H9 (cell line): ENCODE results near the gene TTC7B. TPM values are rescaled to one million over a fixed set of nuclear protein-coding genes. Genes with fewer than 3 reads are reported as not detected.

Experiments used
- DNase-seq: peaks from one replicate; pipeline ENCODE4 v3.0.0-alpha.2; 2017
- H2AFZ ChIP-seq: one replicate; pipeline ENCODE4 v1.6.1; 2013; ENCODE audit warnings: mild to moderate bottlenecking, low read length, control low read depth, moderate library complexity
- H2AK5ac ChIP-seq: 2 replicates; pipeline ENCODE4 v1.6.1; 2013; ENCODE audit warnings: low read length, control low read depth, mixed read lengths; ENCODE audit not compliant: insufficient read length
- H2BK120ac ChIP-seq: one replicate; pipeline ENCODE4 v1.6.1; 2013; ENCODE audit warnings: low read depth, mild to moderate bottlenecking, low read length, control low read depth, inconsistent platforms; ENCODE audit not compliant: poor library complexity, severe bottlenecking
- H2BK12ac ChIP-seq: 2 replicates; pipeline ENCODE4 v1.6.1; 2013; ENCODE audit warnings: low read length, control low read depth, mixed read lengths, low read depth; ENCODE audit not compliant: insufficient read length
- H2BK15ac ChIP-seq: 2 replicates; pipeline ENCODE4 v1.6.1; 2013; ENCODE audit warnings: low read depth, low read length, control low read depth
- H2BK20ac ChIP-seq: one replicate; pipeline ENCODE4 v1.6.1; 2013; ENCODE audit warnings: low read depth, mild to moderate bottlenecking, low read length, control low read depth, inconsistent platforms; ENCODE audit not compliant: poor library complexity, severe bottlenecking
- H2BK5ac ChIP-seq: 2 replicates; pipeline ENCODE4 v1.6.1; 2013; ENCODE audit warnings: low read length, control low read depth, mixed read lengths; ENCODE audit not compliant: insufficient read length
- H3K14ac ChIP-seq: 2 replicates; pipeline ENCODE4 v1.6.1; 2013; ENCODE audit warnings: low read length, control low read depth; ENCODE audit not compliant: insufficient read depth
- H3K18ac ChIP-seq: 2 replicates; pipeline ENCODE4 v1.6.1; 2013; ENCODE audit warnings: low read depth, mild to moderate bottlenecking, mixed read lengths, low read length, control low read depth; ENCODE audit not compliant: insufficient read length
- H3K23ac ChIP-seq: 2 replicates; pipeline ENCODE4 v1.6.1; 2013; ENCODE audit warnings: low read length, control low read depth, mixed read lengths, low read depth; ENCODE audit not compliant: insufficient read length
- H3K23me2 ChIP-seq: 2 replicates; pipeline ENCODE4 v1.6.1; 2013; ENCODE audit warnings: low read depth, mild to moderate bottlenecking, mixed read lengths, low read length, control low read depth; ENCODE audit not compliant: insufficient read length, poor library complexity, severe bottlenecking
- H3K27ac ChIP-seq: 2 replicates; pipeline ENCODE4 v1.5.1; 2013; ENCODE audit warnings: low read length, control low read depth, mixed read lengths, low read depth; ENCODE audit not compliant: insufficient read length
- H3K27me3 ChIP-seq: 2 replicates; pipeline ENCODE4 v1.6.1; 2013; ENCODE audit warnings: low read length, control low read depth, inconsistent platforms; ENCODE audit not compliant: insufficient read depth
- H3K4ac ChIP-seq: 2 replicates; pipeline ENCODE4 v1.6.1; 2013; ENCODE audit warnings: low read depth, mild to moderate bottlenecking, control low read depth, inconsistent platforms, low read length, moderate library complexity
- H3K4me1 ChIP-seq: 2 replicates; pipeline ENCODE4 v1.6.1; 2013; ENCODE audit warnings: low read length, control low read depth, inconsistent platforms; ENCODE audit not compliant: insufficient read depth
- H3K4me2 ChIP-seq: 2 replicates; pipeline ENCODE4 v1.6.1; 2013; ENCODE audit warnings: low read length, control low read depth, mixed read lengths; ENCODE audit not compliant: insufficient read length, insufficient read depth
- H3K56ac ChIP-seq: 2 replicates; pipeline ENCODE4 v1.6.1; 2013; ENCODE audit warnings: low read depth, mild to moderate bottlenecking, mixed read lengths, low read length, control low read depth; ENCODE audit not compliant: insufficient read length
- H3K79me1 ChIP-seq: 2 replicates; pipeline ENCODE4 v1.6.1; 2013; ENCODE audit warnings: low read depth, mild to moderate bottlenecking, moderate library complexity, low read length, control low read depth, inconsistent platforms; ENCODE audit not compliant: insufficient read depth, poor library complexity, severe bottlenecking
- H3K79me2 ChIP-seq: 2 replicates; pipeline ENCODE4 v1.6.1; 2013; ENCODE audit warnings: low read length, control low read depth, inconsistent platforms; ENCODE audit not compliant: insufficient read depth
- H3K9ac ChIP-seq: 2 replicates; pipeline ENCODE4 v1.6.1; 2013; ENCODE audit warnings: low read length, control low read depth, mixed read lengths; ENCODE audit not compliant: insufficient read length; ENCODE audit errors: extremely low read depth
- H3K9me3 ChIP-seq: one replicate; pipeline ENCODE4 v1.6.1; 2013; ENCODE audit warnings: low read depth, low read length, inconsistent platforms; ENCODE audit not compliant: control insufficient read depth
- H3T11ph ChIP-seq: one replicate; pipeline ENCODE4 v1.6.1; 2013; ENCODE audit warnings: mild to moderate bottlenecking, low read length, control low read depth, inconsistent platforms
- H4K20me1 ChIP-seq: one replicate; pipeline ENCODE4 v1.6.1; 2013; ENCODE audit not compliant: control insufficient read depth, insufficient read length, insufficient read depth
- H4K5ac ChIP-seq: 2 replicates; pipeline ENCODE4 v1.6.1; 2013; ENCODE audit warnings: low read depth, mild to moderate bottlenecking, mixed read lengths, low read length, control low read depth; ENCODE audit not compliant: insufficient read length
- H4K8ac ChIP-seq: replicated peaks from 2 replicates; pipeline ENCODE4 v1.6.1; 2013; ENCODE audit warnings: low read length, control low read depth, mixed read lengths, low read depth; ENCODE audit not compliant: insufficient read length
- H4K91ac ChIP-seq: 2 replicates; pipeline ENCODE4 v1.6.1; 2013; ENCODE audit warnings: low read depth, mild to moderate bottlenecking, moderate library complexity, mixed read lengths, low read length, control low read depth; ENCODE audit not compliant: insufficient read length
- H3K27ac Mint-ChIP-seq, 3 experiments: 2 replicates in 2 of 3; 3 replicates in 1 of 3; pipeline ENCODE4 v1.8.0; 2020 to 2021; ENCODE audit warnings: mixed read lengths in 3 of 3, mild to moderate bottlenecking in 1 of 3, moderate library complexity in 1 of 3
- H3K27me3 Mint-ChIP-seq: 2 replicates; pipeline ENCODE4 v1.8.0; 2021; ENCODE audit warnings: low read depth, mild to moderate bottlenecking, moderate library complexity, mixed read lengths
- H3K36me3 Mint-ChIP-seq, 3 experiments: 2 replicates in 2 of 3; 3 replicates in 1 of 3; pipeline ENCODE4 v1.8.0; 2020 to 2021; ENCODE audit warnings: low read depth in 3 of 3, mixed read lengths in 3 of 3; ENCODE audit not compliant: insufficient read depth in 1 of 3
- H3K4me1 Mint-ChIP-seq, 2 experiments: 2 replicates each; pipeline ENCODE4 v1.8.0; 2020; ENCODE audit warnings: mixed read lengths in 2 of 2
- H3K4me3 Mint-ChIP-seq, 2 experiments: 2 replicates in 1 of 2; 3 replicates in 1 of 2; pipeline ENCODE4 v1.8.0; 2020 to 2021; ENCODE audit warnings: mild to moderate bottlenecking in 2 of 2, mixed read lengths in 2 of 2, moderate library complexity in 1 of 2
- H3K9me3 Mint-ChIP-seq, 2 experiments: 2 replicates in 1 of 2; 3 replicates in 1 of 2; pipeline ENCODE4 v1.8.0; 2020; ENCODE audit warnings: mild to moderate bottlenecking in 2 of 2, mixed read lengths in 2 of 2, moderate library complexity in 1 of 2
- whole genome bisulfite sequencing: extraction: QIAGEN DNeasy Blood & Tissue Kit; methylation state at CpG from one replicate; pipeline ENCODE4 v1.1.7; 2013; ENCODE audit warnings: missing lambda C conversion rate, low lambda C conversion rate, mixed read lengths; ENCODE audit not compliant: insufficient read length; ENCODE audit errors: extremely low coverage; 5-methylcytosine and 5-hydroxymethylcytosine counted together
- total RNA-seq: library from RNA; stranded (reverse); gene quantifications from 2 replicates; pipeline ENCODE4 v1.2.1, GENCODE V29; 2021
- TF ChIP-seq, protein P1 (sequence below): fragments of 200-600 bp; sonication (generic); conservative IDR thresholded peaks from 3 replicates; pipeline ENCODE4 v1.8.0; 2021; ENCODE audit warnings: antibody characterized with exemption, mild to moderate bottlenecking

The TTC7B gene
- total RNA-seq, 1 experiment from 2014 or later: 33.7 TPM

DNA sequence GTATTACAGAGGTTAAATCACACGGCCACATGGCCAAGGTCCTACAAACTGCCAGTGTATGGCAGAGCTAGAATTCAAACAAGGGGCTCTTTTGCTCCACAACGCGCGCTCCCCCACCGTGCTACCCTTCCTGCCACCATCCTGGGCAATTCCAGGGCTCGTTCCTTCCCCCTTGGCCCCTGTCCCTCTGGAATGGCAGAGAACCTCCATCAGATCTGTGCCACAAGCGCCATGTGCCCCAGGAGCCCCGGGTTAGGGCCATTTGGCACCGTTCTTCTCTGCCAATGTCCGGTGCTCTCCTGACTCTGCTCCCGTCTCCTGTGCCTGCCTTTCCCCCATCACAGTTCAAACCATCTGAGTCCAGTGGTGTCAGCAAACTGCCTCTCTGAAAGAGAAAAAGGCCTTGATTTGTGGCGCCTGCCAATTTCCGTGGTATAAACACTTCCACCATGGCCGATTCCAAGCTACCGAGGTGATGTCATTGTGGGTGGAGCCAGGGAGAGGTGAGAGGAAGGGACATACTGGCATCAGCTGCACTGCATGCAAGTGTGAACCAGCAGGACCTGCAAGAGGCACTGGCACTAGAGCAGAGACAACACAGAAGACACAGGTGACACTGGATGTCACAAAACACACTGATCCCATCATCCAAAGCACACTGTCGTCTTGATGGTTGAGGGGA is 256.3 kb downstream of the TTC7B start:
- Mint-ChIP-seq H3K9me3 (no peaks in the 10 kb centered on the region), H3K27me3 (peaks cover 2% of the 10 kb centered on the region), H3K27ac (no peak overlapping the region), H3K36me3 (peaks cover 0 to 7% (median 2%) of the 10 kb centered on the region in 3 experiments; a peak in 5 of 7 replicates), H3K4me1 (peaks cover 16 to 20% of the 10 kb centered on the region in 2 experiments), H3K4me3 (no peak overlapping the region)
- no CpG with 5 or more reads among the region's 16 CpGs for WGBS
- H3K23me2 ChIP-seq: no peaks in the 10 kb centered on the region
- no peak overlapping the region for H3T11ph ChIP-seq
- no peaks in the 10 kb centered on the region for H3K27me3 ChIP-seq
- no peak overlapping the region for H3K4me2 ChIP-seq
- H3K79me2 ChIP-seq: no peaks in the 10 kb centered on the region
- H3K4ac ChIP-seq: no peak overlapping the region
- H2BK120ac ChIP-seq: no peak overlapping the region
- no peak overlapping the region for H3K56ac ChIP-seq
- H2AK5ac ChIP-seq: no peak overlapping the region
- H3K23ac ChIP-seq: no peak overlapping the region
- no peak overlapping the region for H3K14ac ChIP-seq
- H2BK15ac ChIP-seq: no peak overlapping the region
- H4K8ac ChIP-seq: no peak overlapping the region
- H2BK20ac ChIP-seq: no peak overlapping the region
- H2AFZ ChIP-seq: no peak overlapping the region
- H4K5ac ChIP-seq: no peak overlapping the region
- no peak overlapping the region for H4K91ac ChIP-seq
- no peaks in the 10 kb centered on the region for H3K79me1 ChIP-seq
- TF ChIP-seq, protein P1, sequence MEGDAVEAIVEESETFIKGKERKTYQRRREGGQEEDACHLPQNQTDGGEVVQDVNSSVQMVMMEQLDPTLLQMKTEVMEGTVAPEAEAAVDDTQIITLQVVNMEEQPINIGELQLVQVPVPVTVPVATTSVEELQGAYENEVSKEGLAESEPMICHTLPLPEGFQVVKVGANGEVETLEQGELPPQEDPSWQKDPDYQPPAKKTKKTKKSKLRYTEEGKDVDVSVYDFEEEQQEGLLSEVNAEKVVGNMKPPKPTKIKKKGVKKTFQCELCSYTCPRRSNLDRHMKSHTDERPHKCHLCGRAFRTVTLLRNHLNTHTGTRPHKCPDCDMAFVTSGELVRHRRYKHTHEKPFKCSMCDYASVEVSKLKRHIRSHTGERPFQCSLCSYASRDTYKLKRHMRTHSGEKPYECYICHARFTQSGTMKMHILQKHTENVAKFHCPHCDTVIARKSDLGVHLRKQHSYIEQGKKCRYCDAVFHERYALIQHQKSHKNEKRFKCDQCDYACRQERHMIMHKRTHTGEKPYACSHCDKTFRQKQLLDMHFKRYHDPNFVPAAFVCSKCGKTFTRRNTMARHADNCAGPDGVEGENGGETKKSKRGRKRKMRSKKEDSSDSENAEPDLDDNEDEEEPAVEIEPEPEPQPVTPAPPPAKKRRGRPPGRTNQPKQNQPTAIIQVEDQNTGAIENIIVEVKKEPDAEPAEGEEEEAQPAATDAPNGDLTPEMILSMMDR: no peak
- H3K9ac ChIP-seq: no peak overlapping the region
- no peak overlapping the region for H2BK5ac ChIP-seq
- H3K4me1 ChIP-seq: peaks cover 5% of the 10 kb centered on the region; the same call in 1 of the 2 replicates
- H3K18ac ChIP-seq: no peak overlapping the region
- H2BK12ac ChIP-seq: no peak overlapping the region
- DNase-seq: no peak
- H3K27ac ChIP-seq: no peak overlapping the region
- no peaks in the 10 kb centered on the region for H3K9me3 ChIP-seq
- no peaks in the 10 kb centered on the region for H4K20me1 ChIP-seq
